ENCODE data around the gene RPL14.

RPL14 gene

GRCh38 chr3:40437889-40438288 is 19.2 kb upstream of the RPL14 start:
- H3K27me3 ChIP-seq (ENCODE audit: insufficient read depth, poor library complexity, severe bottlenecking), result no peaks in the 10 kb centered on the region
- H3K4me3 ChIP-seq (replicated peaks; ENCODE audit: insufficient read depth, low read length), result no peak overlapping the region
- TF ChIP-seq GABPA (IDR thresholded peaks at IDR 0.05; ENCODE audit: low read depth) (no peak), SPI1 (IDR thresholded peaks at IDR 0.05; ENCODE audit: borderline replicate concordance, low read depth) (peak; percentile 12; the same call in 1 of the 2 replicates), REST (IDR thresholded peaks at IDR 0.05; ENCODE audit: insufficient replicate concordance, low read depth) (peak; percentile 91)
- DNase-seq (ENCODE audit: low read depth in 1 of 2, low spot score in 1 of 2), result no peak
- no peak overlapping the region for H3K27ac ChIP-seq (replicated peaks)

- Histone ChIP-seq H3K27ac (replicated peaks) (no peak overlapping the region), H3K27me3 (ENCODE audit: insufficient read depth, poor library complexity, severe bottlenecking) (no peaks in the 10 kb centered on the region), H3K4me3 (replicated peaks; ENCODE audit: insufficient read depth, low read length) (no peak overlapping the region)
- DNase-seq (ENCODE audit: low read depth in 1 of 2, low spot score in 1 of 2), result no peak
- no peak for TF ChIP-seq SPI1 (IDR thresholded peaks at IDR 0.05; ENCODE audit: borderline replicate concordance, low read depth)
- TF ChIP-seq CTCF (IDR thresholded peaks at IDR 0.05; ENCODE audit: insufficient read depth, low read length), result no peak
- TF ChIP-seq REST (IDR thresholded peaks at IDR 0.05; ENCODE audit: insufficient replicate concordance, low read depth), result no peak
- no peak for TF ChIP-seq POLR2AphosphoS5 (IDR thresholded peaks at IDR 0.05; ENCODE audit: low read depth)
- no peak for TF ChIP-seq GABPA (IDR thresholded peaks at IDR 0.05; ENCODE audit: low read depth)
Observed at GRCh38 chr3:40445062-40445461, 12.1 kb upstream of the RPL14 start.

- no peaks in the 10 kb centered on the region for H3K27me3 ChIP-seq (ENCODE audit: insufficient read depth, poor library complexity, severe bottlenecking)
- TF ChIP-seq CTCF (IDR thresholded peaks at IDR 0.05; ENCODE audit: insufficient read depth, low read length) (no peak), REST (IDR thresholded peaks at IDR 0.05; ENCODE audit: insufficient replicate concordance, low read depth) (no peak), SPI1 (IDR thresholded peaks at IDR 0.05; ENCODE audit: borderline replicate concordance, low read depth) (no peak), POLR2AphosphoS5 (IDR thresholded peaks at IDR 0.05; ENCODE audit: low read depth) (no peak), GABPA (IDR thresholded peaks at IDR 0.05; ENCODE audit: low read depth) (no peak)
- no peak for DNase-seq (ENCODE audit: low read depth in 1 of 2, low spot score in 1 of 2)
- no peak overlapping the region for H3K27ac ChIP-seq (replicated peaks)
- H3K4me3 ChIP-seq (replicated peaks; ENCODE audit: insufficient read depth, low read length), result no peak overlapping the region
Observed at GRCh38 chr3:40445880-40446279, 11.3 kb upstream of the RPL14 start.

All from HL-60 (cell line).